Midbrain (tissue), 1 donor: Measurements from ENCODE around the gene SURF1.
"Not testable (repeated sequence)": the region's sequence is repeated elsewhere in the genome, so short reads cannot be mapped to it uniquely, and the experiment has no call there.

Experiments
- DNase-seq: peaks from one replicate; lab custom pipeline; 2025; lab: John Stamatoyannopoulos, UW

Gene SURF1

GRCh38 chr9:133322701-133323100 is 33.6 kb downstream of the SURF1 start:
- DNase-seq, result no peak

GRCh38 chr9:133321411-133321935 is 34.8 kb downstream of the SURF1 start:
- no peak for DNase-seq

GRCh38 chr9:133320421-133320881 is 35.8 kb downstream of the SURF1 start:
- DNase-seq, result no peak

GRCh38 chr9:133317551-133317950 is 38.7 kb downstream of the SURF1 start:
- DNase-seq, result not testable (repeated sequence)

GRCh38 chr9:133315997-133316396 is 40.3 kb downstream of the SURF1 start:
- no peak for DNase-seq

GRCh38 chr9:133309608-133310007 is 46.7 kb downstream of the SURF1 start:
- no peak for DNase-seq

GRCh38 chr9:133307301-133307700 is 49.0 kb downstream of the SURF1 start:
- no peak for DNase-seq

- no peak for DNase-seq
Measured at GRCh38 chr9:133306242-133307204, 49.8 kb downstream of the SURF1 start.

- DNase-seq, result no peak
Measured at GRCh38 chr9:133305731-133306130, 50.6 kb downstream of the SURF1 start.

GRCh38 chr9:133304477-133305377 is 51.6 kb downstream of the SURF1 start:
- DNase-seq, result no peak

GRCh38 chr9:133304158-133304470 is 52.2 kb downstream of the SURF1 start:
- DNase-seq, result no peak

GRCh38 chr9:133303266-133304157 is 52.8 kb downstream of the SURF1 start:
- no peak for DNase-seq
